Astrocyte of the hippocampus (primary cell): ENCODE data around the gene ZNF180.
"Not testable (repeated sequence)": the region's sequence is repeated elsewhere in the genome, so short reads cannot be mapped to it uniquely, and the experiment has no call there.

Experiments used
- DNase-seq: peaks from one replicate; pipeline ENCODE4 v3.0.0; 2011; ENCODE audit warnings: low read depth, low spot score

ZNF180 gene

GRCh38 chr19:44498988-44499387 is 1.3 kb downstream of the ZNF180 start:
- DNase-seq, result no peak

- DNase-seq, result no peak
These were observed 3.6 kb downstream of the ZNF180 start for GRCh38 chr19:44496711-44497110.

GRCh38 chr19:44476559-44477408 is 23.5 kb downstream of the ZNF180 start:
- DNase-seq, result peak; percentile 23

GRCh38 chr19:44468730-44469129 is 31.6 kb downstream of the ZNF180 start:
- not testable (repeated sequence) for DNase-seq

- not testable (repeated sequence) for DNase-seq
These were observed 37.6 kb downstream of the ZNF180 start for GRCh38 chr19:44462600-44463286.

GRCh38 chr19:44456016-44456415 is 44.3 kb downstream of the ZNF180 start:
- DNase-seq, result not testable (repeated sequence)

GRCh38 chr19:44455100-44455499 is 45.2 kb downstream of the ZNF180 start:
- DNase-seq, result no peak

- DNase-seq, result no peak
These were observed 48.0 kb downstream of the ZNF180 start for GRCh38 chr19:44452367-44452766.

GRCh38 chr19:44451687-44452086 is 48.6 kb downstream of the ZNF180 start:
- no peak for DNase-seq

GRCh38 chr19:44447916-44448674 is 52.2 kb downstream of the ZNF180 start, which contains the start of gene ZNF229:
Gene ZNF229 (minus strand): TSS chr19:44448472. CDS start chr19:44442847, 5,625 bp downstream.
- DNase-seq, result peak; percentile 97

- no peak for DNase-seq
These were observed 61.9 kb downstream of the ZNF180 start for GRCh38 chr19:44438441-44438840.

- no peak for DNase-seq
These were observed 64.9 kb downstream of the ZNF180 start for GRCh38 chr19:44435441-44435840.

- DNase-seq, result no peak
These were observed 69.4 kb downstream of the ZNF180 start for GRCh38 chr19:44430956-44431355.
